Kidney (tissue), 22 donors: Measurements from ENCODE around the gene UGT1A9. TPM values are rescaled to one million over a fixed set of nuclear protein-coding genes. Genes with fewer than 3 reads are reported as not detected.
"Not testable (repeated sequence)": the region's sequence is repeated elsewhere in the genome, so short reads cannot be mapped to it uniquely, and the experiment has no call there.

ENCODE experiments used
- DNase-seq, 5 donors: peaks; one replicate each; pipeline ENCODE4 v3.0.0-alpha.2; 2013 to 2020
- FAIRE-seq: peaks from 2 replicates; lab custom pipeline; 2012; peaks lifted over from hg19 to GRCh38; lab: Jason Lieb, UNC
- H3K27ac ChIP-seq, 2 donors: one replicate each; pipeline ENCODE4 v1.7.0; 2013; ENCODE audit warnings: low read depth in 2 of 2, low read length in 2 of 2, inconsistent platforms in 1 of 2
- H3K27me3 ChIP-seq: one replicate; pipeline ENCODE4 v1.7.1; 2013; ENCODE audit warnings: low read length, inconsistent platforms; ENCODE audit not compliant: control insufficient read depth, insufficient read depth
- H3K36me3 ChIP-seq, 3 donors: one replicate each; pipeline versions ENCODE4 v1.7.0 to v1.7.1; 2013; ENCODE audit warnings: low read length in 3 of 3, control low read depth in 1 of 3, inconsistent platforms in 1 of 3; ENCODE audit not compliant: insufficient read depth in 3 of 3, control insufficient read depth in 2 of 3
- H3K4me1 ChIP-seq, 3 donors: one replicate each; pipeline versions ENCODE4 v1.7.0 to v1.7.1; 2013; ENCODE audit warnings: low read length in 3 of 3, inconsistent platforms in 1 of 3, low read depth in 1 of 3; ENCODE audit not compliant: control insufficient read depth in 2 of 3, insufficient read depth in 2 of 3
- H3K4me3 ChIP-seq, 3 donors: one replicate each; pipeline versions ENCODE4 v1.7.0 to v1.8.1; 2013; ENCODE audit warnings: low read length in 3 of 3, control low read depth in 1 of 3, inconsistent platforms in 1 of 3
- H3K9ac ChIP-seq, 3 donors: one replicate each; pipeline versions ENCODE4 v1.7.0 to v1.7.1; 2013; ENCODE audit warnings: low read length in 3 of 3, control low read depth in 1 of 3, inconsistent platforms in 1 of 3
- H3K9me3 ChIP-seq, 3 donors: one replicate each; pipeline versions ENCODE4 v1.7.0 to v1.7.1; 2013; ENCODE audit warnings: low read length in 3 of 3, control low read depth in 1 of 3, inconsistent platforms in 1 of 3; ENCODE audit not compliant: control insufficient read depth in 2 of 3, insufficient read depth in 1 of 3
- intact Hi-C: fragments of 100-400 bp; cut with DNase I; formaldehyde crosslinking; loops from one replicate; pipeline ENCODE4 v1.11.1; 2022
- long read RNA-seq, 10 donors: library from polyadenylated mRNA in 1 of 10; unstranded in 1 of 10; transcript quantifications; one replicate each; pipeline ENCODE4 v2.0.0 and lab custom pipeline, GENCODE V29; 2021 to 2026
- polyA plus RNA-seq: library from polyadenylated mRNA; stranded (reverse); fragments of 350-450 nt; fragmentation: Illumina TruSeq; extraction: RNeasy Lipid Tissue Mini Kit (QIAGEN cat#74804); gene quantifications from one replicate; pipeline ENCODE4 v1.2.3, GENCODE V29; 2014; ENCODE audit warnings: low read depth, low replicate concordance; ENCODE audit not compliant: insufficient read depth
- total RNA-seq: library from RNA; stranded (reverse); fragmentation: NEBNext Ultra II Directional; extraction: Animal tissue kit (Norgen Biotek cat#: 25700); gene quantifications from one replicate; pipeline ENCODE4 v1.2.1, GENCODE V29; 2021
- TF ChIP-seq, protein P1 (sequence below): IDR thresholded peaks from 3 replicates; pipeline ENCODE4 v1.5.1; 2012; ENCODE audit warnings: mild to moderate bottlenecking, moderate library complexity, borderline replicate concordance; ENCODE audit not compliant: insufficient read depth; ENCODE audit errors: extremely low read depth
- donor health status: control.
- donor health status: control.
- donor health status: control.
- donor health status: control.
- donor health status: control.
- donor health status: DM: yes; HTN: yes; CAD: no.
- donor health status: Normal renal cell carcinoma (clear cell type).

Gene UGT1A9
- 1.4 TPM for total RNA-seq
- polyA plus RNA-seq: 414 TPM
- long read RNA-seq, donor 1: 0 reads
- long read RNA-seq, donor 2, partial matches to known transcripts: 0 of 3 reads
- long read RNA-seq, donor 2, other reads (novel, unspliced or antisense): 0 of 3 reads
- long read RNA-seq, donor 3, transcript UGT1A9-201 (5 exons, 2,416 nt): major isoform, 6 of 6 reads
- long read RNA-seq, donor 3, partial matches to known transcripts: 0 of 6 reads
- long read RNA-seq, donor 3, other reads (novel, unspliced or antisense): 0 of 6 reads
- long read RNA-seq, donor 4, partial matches to known transcripts: 0 of 3 reads
- long read RNA-seq, donor 4, other reads (novel, unspliced or antisense): 0 of 3 reads
- long read RNA-seq, donor 5: 0 reads
- long read RNA-seq, donor 6, partial matches to known transcripts: 0 of 2 reads
- long read RNA-seq, donor 6, other reads (novel, unspliced or antisense): 0 of 2 reads
- long read RNA-seq, donor 7: 0 reads
- long read RNA-seq, donor 8: 0 reads
- long read RNA-seq, donor 9, partial matches to known transcripts: 0 of 1 reads
- long read RNA-seq, donor 9, other reads (novel, unspliced or antisense): 0 of 1 reads
- long read RNA-seq, donor 10, partial matches to known transcripts: 0 of 2 reads
- long read RNA-seq, donor 10, other reads (novel, unspliced or antisense): 0 of 2 reads

DNA sequence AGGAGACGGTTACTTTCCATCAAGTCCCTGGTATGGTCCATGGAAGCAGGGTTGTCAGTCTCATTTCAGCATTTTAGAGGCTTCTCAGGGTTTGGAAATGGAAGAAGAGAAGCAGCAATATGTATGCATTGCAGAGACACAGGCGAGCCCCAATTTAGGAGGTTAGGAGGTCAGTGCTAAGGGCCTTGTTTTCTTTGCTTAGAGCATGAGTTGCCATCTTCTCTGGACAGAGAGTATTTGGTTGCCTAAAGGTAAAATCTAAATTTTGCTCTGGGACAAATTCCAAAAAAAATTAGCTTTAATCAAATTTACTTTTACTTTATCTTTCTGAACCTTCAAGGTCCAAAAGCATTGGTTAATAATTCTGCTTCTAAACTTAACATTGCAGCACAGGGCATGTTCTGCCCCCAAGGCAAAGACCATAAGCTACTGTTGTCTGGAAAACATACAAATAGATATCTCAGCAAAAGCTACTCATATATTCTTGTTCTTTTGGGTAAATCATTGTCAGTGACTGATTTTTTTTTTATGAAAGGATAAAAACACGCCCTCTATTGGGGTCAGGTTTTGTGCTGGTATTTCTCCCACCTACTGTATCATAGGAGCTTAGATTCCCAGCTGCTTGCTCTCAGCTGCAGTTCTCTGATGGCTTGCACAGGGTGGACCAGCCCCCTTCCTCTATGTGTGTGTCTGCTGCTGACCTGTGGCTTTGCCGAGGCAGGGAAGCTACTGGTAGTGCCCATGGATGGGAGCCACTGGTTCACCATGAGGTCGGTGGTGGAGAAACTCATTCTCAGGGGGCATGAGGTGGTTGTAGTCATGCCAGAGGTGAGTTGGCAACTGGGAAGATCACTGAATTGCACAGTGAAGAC lies at the start of gene UGT1A9:
TSS of gene UGT1A9 (plus strand) at position 609 of the 872 bp plus-strand sequence. CDS start at position 646, 37 bp downstream.
- Histone ChIP-seq H3K4me1 (peaks cover 0 to 7% (median 2%) of the 10 kb centered on the region in 3 donors), H3K9ac (peak within 1 kb of the TSS in 1 of 3 donors; percentile 17), H3K36me3 (no peaks in the 10 kb centered on the region), H3K4me3 (peak within 1 kb of the TSS in 2 of 3 donors; percentile 61 to 83), H3K9me3 (no peaks in the 10 kb centered on the region), H3K27me3 (no peaks in the 10 kb centered on the region), H3K27ac (peak within 1 kb of the TSS; percentile 66 to 69)
- DNase-seq: no peak
- intact Hi-C loops: no loop called here
- no peak for FAIRE-seq
- TF ChIP-seq, protein P1, sequence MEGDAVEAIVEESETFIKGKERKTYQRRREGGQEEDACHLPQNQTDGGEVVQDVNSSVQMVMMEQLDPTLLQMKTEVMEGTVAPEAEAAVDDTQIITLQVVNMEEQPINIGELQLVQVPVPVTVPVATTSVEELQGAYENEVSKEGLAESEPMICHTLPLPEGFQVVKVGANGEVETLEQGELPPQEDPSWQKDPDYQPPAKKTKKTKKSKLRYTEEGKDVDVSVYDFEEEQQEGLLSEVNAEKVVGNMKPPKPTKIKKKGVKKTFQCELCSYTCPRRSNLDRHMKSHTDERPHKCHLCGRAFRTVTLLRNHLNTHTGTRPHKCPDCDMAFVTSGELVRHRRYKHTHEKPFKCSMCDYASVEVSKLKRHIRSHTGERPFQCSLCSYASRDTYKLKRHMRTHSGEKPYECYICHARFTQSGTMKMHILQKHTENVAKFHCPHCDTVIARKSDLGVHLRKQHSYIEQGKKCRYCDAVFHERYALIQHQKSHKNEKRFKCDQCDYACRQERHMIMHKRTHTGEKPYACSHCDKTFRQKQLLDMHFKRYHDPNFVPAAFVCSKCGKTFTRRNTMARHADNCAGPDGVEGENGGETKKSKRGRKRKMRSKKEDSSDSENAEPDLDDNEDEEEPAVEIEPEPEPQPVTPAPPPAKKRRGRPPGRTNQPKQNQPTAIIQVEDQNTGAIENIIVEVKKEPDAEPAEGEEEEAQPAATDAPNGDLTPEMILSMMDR: no peak

DNA sequence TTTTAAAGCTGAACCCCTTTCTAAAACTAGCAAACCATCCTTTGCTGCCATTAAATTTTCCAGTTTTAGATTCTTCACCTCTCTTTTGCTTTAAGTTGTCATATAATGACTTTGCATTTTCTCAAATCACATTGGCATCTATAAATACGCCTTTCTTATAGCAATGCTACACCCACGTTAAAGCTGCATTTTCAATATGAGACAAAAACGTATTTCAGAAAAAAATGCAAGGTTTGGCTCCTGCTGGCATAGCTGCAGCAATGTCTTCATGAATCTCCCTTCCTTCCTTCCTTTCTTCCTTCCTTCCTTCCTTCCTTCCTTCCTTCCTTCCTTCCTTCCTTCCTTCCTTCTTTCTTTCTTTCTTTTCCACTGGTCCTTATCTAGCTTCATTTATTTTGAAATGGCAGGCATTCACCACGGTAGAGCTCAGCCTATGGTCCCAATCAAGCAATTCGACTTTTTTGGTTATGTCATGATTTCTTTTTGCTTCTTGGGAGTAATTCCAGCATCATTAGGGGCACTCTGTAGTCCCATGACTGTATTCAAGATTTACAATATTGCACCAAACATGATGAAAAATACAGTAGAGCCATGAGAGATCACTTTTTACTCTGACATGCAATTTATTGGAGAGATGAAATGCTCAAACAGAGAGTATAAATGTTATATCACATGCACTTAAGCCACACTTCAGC lies 44.2 kb upstream of the UGT1A9 start:
- intact Hi-C loops: no loop called here
- no peak for FAIRE-seq
- no peak overlapping the region for H3K4me3 ChIP-seq
- no peak for DNase-seq
- H3K9ac ChIP-seq: no peak overlapping the region
- H3K4me1 ChIP-seq: no peaks in the 10 kb centered on the region
- H3K27me3 ChIP-seq: no peaks in the 10 kb centered on the region
- TF ChIP-seq, protein P1: no peak
- H3K36me3 ChIP-seq: no peaks in the 10 kb centered on the region
- H3K27ac ChIP-seq: no peak overlapping the region
- peaks cover 0 to 4% (median 0%) of the 10 kb centered on the region in 3 donors for H3K9me3 ChIP-seq

DNA sequence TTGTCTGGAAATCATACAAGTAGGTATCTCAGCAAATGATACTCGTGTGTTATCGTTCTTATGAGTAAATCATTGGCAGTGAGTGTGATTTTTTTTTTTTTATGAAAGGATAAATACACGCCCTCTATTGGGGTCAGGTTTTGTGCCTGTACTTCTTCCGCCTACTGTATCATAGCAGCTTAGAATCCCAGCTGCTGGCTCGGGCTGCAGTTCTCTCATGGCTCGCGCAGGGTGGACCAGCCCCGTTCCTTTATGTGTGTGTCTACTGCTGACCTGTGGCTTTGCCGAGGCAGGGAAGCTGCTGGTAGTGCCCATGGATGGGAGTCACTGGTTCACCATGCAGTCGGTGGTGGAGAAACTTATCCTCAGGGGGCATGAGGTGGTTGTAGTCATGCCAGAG lies 35.4 kb upstream of the UGT1A9 start, which contains the start of gene UGT1A10:
TSS of gene UGT1A10 (plus strand) at position 143 of the 400 bp plus-strand sequence. CDS start at position 218, 75 bp downstream.
- FAIRE-seq, H3K27me3 ChIP-seq, H3K9me3 ChIP-seq, H3K9ac ChIP-seq, intact Hi-C loops, H3K27ac ChIP-seq, H3K4me3 ChIP-seq, DNase-seq, H3K4me1 ChIP-seq, H3K36me3 ChIP-seq: not testable (repeated sequence)
